Measurements from ENCODE around the gene LRCH1. TPM values are rescaled to one million over a fixed set of nuclear protein-coding genes. Genes with fewer than 3 reads are reported as not detected.

LRCH1 gene
- total RNA-seq, 1 experiment from 2014 or later, result 16.5 TPM

GRCh38 chr13:46801858-46802257, 248.9 kb downstream of the LRCH1 start:
- Mint-ChIP-seq H3K27ac (ENCODE audit: low read depth, unreplicated experiment) (no peak overlapping the region), H3K9me3 (ENCODE audit: unreplicated experiment) (no peaks in the 10 kb centered on the region), H3K4me3 (ENCODE audit: unreplicated experiment) (no peak overlapping the region), H3K4me1 (ENCODE audit: insufficient read depth, unreplicated experiment) (peaks cover 21% of the 10 kb centered on the region), H3K27me3 (ENCODE audit: insufficient read depth, unreplicated experiment) (no peaks in the 10 kb centered on the region), H3K36me3 (ENCODE audit: insufficient read depth, unreplicated experiment) (no peaks in the 10 kb centered on the region)
- intact Hi-C loops (cut with micrococcal nuclease), result no loop called here
- DNase-seq (ENCODE audit: unreplicated experiment), result no peak
- POLR2A ChIA-PET, result no interaction called here
- TF ChIP-seq CTCF (IDR thresholded peaks at IDR 0.05; ENCODE audit: unreplicated experiment), result no peak
- no TSS peak for BruUV-seq (replicated peaks)
- CTCF ChIA-PET, result interaction anchor here (0.5 to 1.1 kb wide), 3 partner anchors 37 to 1780 kb away, joined by 3 read pairs; no protein-coding TSS in a partner anchor

Other genes starting within 250 kb of the LRCH1 start
- 0.37 and 1.2 TPM in 2 replicates for gene RUBCNL, start 165.9 kb upstream of the LRCH1 start, total RNA-seq (2022)
- gene ESD, start 244.0 kb downstream of the LRCH1 start, total RNA-seq (2022), result 82.7 and 105 TPM in 2 replicates